ENCODE measurements around the gene IQCK.

DNA sequence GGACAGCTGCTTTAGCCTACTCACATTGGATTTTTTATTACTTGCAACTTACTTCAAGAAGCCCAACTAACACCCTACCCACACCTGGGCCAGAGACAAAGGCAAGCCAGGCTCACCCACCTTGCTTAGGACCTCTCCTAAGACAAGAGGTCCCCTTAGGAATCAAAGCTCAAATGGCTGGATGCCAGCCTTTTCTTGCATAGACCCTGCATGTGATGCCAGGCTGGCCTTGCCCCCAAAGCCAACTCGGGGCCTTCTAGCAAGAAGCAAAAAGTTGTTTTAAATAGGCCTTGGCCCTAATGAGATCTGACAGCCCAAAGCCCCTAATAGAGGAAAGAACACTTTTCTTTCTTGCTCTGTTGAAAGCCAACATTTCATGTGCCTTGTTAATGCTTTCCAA is 145.9 kb downstream of the IQCK start:
- TF ChIP-seq POLR2A (IDR thresholded peaks at IDR 0.05) (no peak), POLR2AphosphoS5 (IDR thresholded peaks at IDR 0.05) (no peak)
- TF ChIP-seq, protein P1, sequence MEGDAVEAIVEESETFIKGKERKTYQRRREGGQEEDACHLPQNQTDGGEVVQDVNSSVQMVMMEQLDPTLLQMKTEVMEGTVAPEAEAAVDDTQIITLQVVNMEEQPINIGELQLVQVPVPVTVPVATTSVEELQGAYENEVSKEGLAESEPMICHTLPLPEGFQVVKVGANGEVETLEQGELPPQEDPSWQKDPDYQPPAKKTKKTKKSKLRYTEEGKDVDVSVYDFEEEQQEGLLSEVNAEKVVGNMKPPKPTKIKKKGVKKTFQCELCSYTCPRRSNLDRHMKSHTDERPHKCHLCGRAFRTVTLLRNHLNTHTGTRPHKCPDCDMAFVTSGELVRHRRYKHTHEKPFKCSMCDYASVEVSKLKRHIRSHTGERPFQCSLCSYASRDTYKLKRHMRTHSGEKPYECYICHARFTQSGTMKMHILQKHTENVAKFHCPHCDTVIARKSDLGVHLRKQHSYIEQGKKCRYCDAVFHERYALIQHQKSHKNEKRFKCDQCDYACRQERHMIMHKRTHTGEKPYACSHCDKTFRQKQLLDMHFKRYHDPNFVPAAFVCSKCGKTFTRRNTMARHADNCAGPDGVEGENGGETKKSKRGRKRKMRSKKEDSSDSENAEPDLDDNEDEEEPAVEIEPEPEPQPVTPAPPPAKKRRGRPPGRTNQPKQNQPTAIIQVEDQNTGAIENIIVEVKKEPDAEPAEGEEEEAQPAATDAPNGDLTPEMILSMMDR (IDR thresholded peaks at IDR 0.05): no peak

All from upper lobe of left lung (tissue), 4 donors.